C4-2B (cell line): ENCODE measurements around the gene PLCH2.

ENCODE experiments used
- CTCF ChIP-seq: fragments of 450-650 bp; conservative IDR thresholded peaks from 2 replicates; pipeline ENCODE4 v1.5.1; 2017; ENCODE audit warnings: mild to moderate bottlenecking
- ZFX ChIP-seq: fragments of 450-650 bp; IDR thresholded peaks from 2 replicates; pipeline ENCODE4 v1.6.1; 2017

DNA sequence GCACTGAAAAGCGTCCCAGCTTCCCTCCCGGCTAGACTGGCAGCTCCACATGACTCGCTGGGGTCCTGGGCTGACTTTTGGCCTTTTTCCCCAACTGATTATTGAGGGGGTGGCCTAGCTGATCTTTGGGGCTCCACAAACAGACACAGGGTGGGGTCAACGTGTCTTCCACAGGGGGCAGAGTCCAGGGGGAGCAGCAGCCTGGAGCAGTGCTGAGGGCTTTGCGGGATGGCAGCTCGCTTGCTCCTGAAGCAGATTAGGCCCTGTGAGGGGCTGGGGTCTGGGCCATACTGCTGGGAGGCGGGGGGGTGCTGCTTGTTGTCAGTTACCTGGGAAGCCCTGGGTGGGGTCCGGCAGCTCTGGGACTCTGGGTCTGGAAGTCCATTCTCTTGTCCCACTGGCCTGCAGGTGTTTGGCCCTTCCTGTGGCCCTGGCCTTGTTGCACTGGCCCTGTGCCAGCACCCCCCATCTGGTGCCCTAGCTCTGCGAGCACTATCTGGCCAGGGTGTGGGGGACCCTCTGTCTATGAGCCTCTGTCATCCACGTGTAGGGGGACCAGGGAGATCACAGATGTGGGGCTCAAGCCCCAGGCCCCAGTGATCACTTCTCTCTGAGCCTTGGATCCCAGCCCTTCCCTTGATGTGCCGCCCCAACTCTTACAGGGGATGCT lies 66.3 kb downstream of the PLCH2 start:
- TF ChIP-seq CTCF = no peak
- TF ChIP-seq ZFX = no peak
